Measurements from ENCODE around the gene DNAI2.

Gene DNAI2

GRCh38 chr17:74239172-74239571 lies 34.9 kb upstream of the DNAI2 start:
- peaks cover 24 to 27% of the 10 kb centered on the region in 2 donors for H3K36me3 Mint-ChIP-seq
- no peak for ATAC-seq (replicated peaks)
- no peaks in the 10 kb centered on the region for H3K9me3 Mint-ChIP-seq
- peak overlapping the region; percentile 38 for H3K27ac Mint-ChIP-seq
- no peak overlapping the region for H3K4me3 Mint-ChIP-seq
- no peak for DNase-seq
- H3K4me1 Mint-ChIP-seq, result peaks cover 8 to 11% of the 10 kb centered on the region in 2 donors
- no peaks in the 10 kb centered on the region for H3K27me3 Mint-ChIP-seq

- DNase-seq, result no peak
- peaks cover 0 to under 1% of the 10 kb centered on the region in 2 donors for H3K4me1 Mint-ChIP-seq
- no peak for ATAC-seq (replicated peaks)
- H3K9me3 Mint-ChIP-seq, result no peaks in the 10 kb centered on the region
- H3K36me3 Mint-ChIP-seq, result peaks cover 20 to 33% of the 10 kb centered on the region in 2 donors
- H3K27me3 Mint-ChIP-seq, result no peaks in the 10 kb centered on the region
- H3K4me3 Mint-ChIP-seq, result no peak overlapping the region
- no peak overlapping the region for H3K27ac Mint-ChIP-seq
These were observed 33.3 kb upstream of the DNAI2 start for GRCh38 chr17:74240618-74241205.

- H3K27ac Mint-ChIP-seq, result no peak overlapping the region
- H3K9me3 Mint-ChIP-seq, result no peaks in the 10 kb centered on the region
- no peaks in the 10 kb centered on the region for H3K27me3 Mint-ChIP-seq
- no peak overlapping the region for H3K4me3 Mint-ChIP-seq
- H3K4me1 Mint-ChIP-seq, result no peaks in the 10 kb centered on the region
- no peak for DNase-seq
- H3K36me3 Mint-ChIP-seq, result peaks cover 20 to 41% of the 10 kb centered on the region in 2 donors
- ATAC-seq (replicated peaks), result no peak
These were observed 32.6 kb upstream of the DNAI2 start for GRCh38 chr17:74241431-74241830.

GRCh38 chr17:74241847-74242246 lies 32.2 kb upstream of the DNAI2 start:
- H3K36me3 Mint-ChIP-seq, result peaks cover 22 to 45% of the 10 kb centered on the region in 2 donors
- H3K27ac Mint-ChIP-seq, result no peak overlapping the region
- no peaks in the 10 kb centered on the region for H3K27me3 Mint-ChIP-seq
- DNase-seq (no peak), ATAC-seq (replicated peaks) (no peak)
- H3K9me3 Mint-ChIP-seq, result no peaks in the 10 kb centered on the region
- no peak overlapping the region for H3K4me3 Mint-ChIP-seq
- H3K4me1 Mint-ChIP-seq, result no peaks in the 10 kb centered on the region

GRCh38 chr17:74243013-74243755 lies 30.9 kb upstream of the DNAI2 start:
- no peak for DNase-seq
- Mint-ChIP-seq H3K4me1 (no peaks in the 10 kb centered on the region), H3K27ac (no peak overlapping the region), H3K27me3 (no peaks in the 10 kb centered on the region), H3K4me3 (no peak overlapping the region), H3K36me3 (peaks cover 17 to 44% of the 10 kb centered on the region in 2 donors), H3K9me3 (no peaks in the 10 kb centered on the region)
- ATAC-seq (replicated peaks), result no peak

- Mint-ChIP-seq H3K4me3 (no peak overlapping the region), H3K27me3 (no peaks in the 10 kb centered on the region), H3K27ac (no peak overlapping the region), H3K36me3 (peaks cover 15 to 41% of the 10 kb centered on the region in 2 donors), H3K4me1 (no peaks in the 10 kb centered on the region), H3K9me3 (no peaks in the 10 kb centered on the region)
- ATAC-seq (replicated peaks) (no peak), DNase-seq (no peak)
These were observed 29.9 kb upstream of the DNAI2 start for GRCh38 chr17:74244128-74244527.

- Mint-ChIP-seq H3K27ac (no peak overlapping the region), H3K9me3 (no peaks in the 10 kb centered on the region), H3K4me3 (no peak overlapping the region), H3K27me3 (no peaks in the 10 kb centered on the region), H3K4me1 (no peaks in the 10 kb centered on the region), H3K36me3 (peaks cover 11 to 37% of the 10 kb centered on the region in 2 donors)
- DNase-seq (no peak), ATAC-seq (replicated peaks) (no peak)
These were observed 29.5 kb upstream of the DNAI2 start for GRCh38 chr17:74244548-74244947.

GRCh38 chr17:74245145-74245831 lies 28.7 kb upstream of the DNAI2 start:
- H3K27me3 Mint-ChIP-seq, result no peaks in the 10 kb centered on the region
- DNase-seq (no peak), ATAC-seq (replicated peaks) (no peak)
- no peak overlapping the region for H3K4me3 Mint-ChIP-seq
- H3K9me3 Mint-ChIP-seq, result no peaks in the 10 kb centered on the region
- peaks cover 6 to 33% of the 10 kb centered on the region in 2 donors for H3K36me3 Mint-ChIP-seq
- no peak overlapping the region for H3K27ac Mint-ChIP-seq
- no peaks in the 10 kb centered on the region for H3K4me1 Mint-ChIP-seq

- no peak for ATAC-seq (replicated peaks)
- peaks cover 6 to 33% of the 10 kb centered on the region in 2 donors for H3K36me3 Mint-ChIP-seq
- no peaks in the 10 kb centered on the region for H3K27me3 Mint-ChIP-seq
- H3K4me3 Mint-ChIP-seq, result no peak overlapping the region
- DNase-seq, result no peak
- no peaks in the 10 kb centered on the region for H3K9me3 Mint-ChIP-seq
- H3K27ac Mint-ChIP-seq, result no peak overlapping the region
- H3K4me1 Mint-ChIP-seq, result no peaks in the 10 kb centered on the region
These were observed 28.2 kb upstream of the DNAI2 start for GRCh38 chr17:74245871-74246270.

- no peaks in the 10 kb centered on the region for H3K4me1 Mint-ChIP-seq
- H3K4me3 Mint-ChIP-seq, result no peak overlapping the region
- DNase-seq, result no peak
- H3K27ac Mint-ChIP-seq, result no peak overlapping the region
- ATAC-seq (replicated peaks), result no peak
- peaks cover 13 to 37% of the 10 kb centered on the region in 2 donors for H3K36me3 Mint-ChIP-seq
- no peaks in the 10 kb centered on the region for H3K9me3 Mint-ChIP-seq
- no peaks in the 10 kb centered on the region for H3K27me3 Mint-ChIP-seq
These were observed 24.3 kb upstream of the DNAI2 start for GRCh38 chr17:74249590-74250270.

GRCh38 chr17:74250324-74250995 lies 23.6 kb upstream of the DNAI2 start:
- H3K27ac Mint-ChIP-seq, result no peak overlapping the region

GRCh38 chr17:74251051-74251450 lies 23.0 kb upstream of the DNAI2 start:
- Mint-ChIP-seq H3K4me3 (no peak overlapping the region), H3K27me3 (no peaks in the 10 kb centered on the region), H3K27ac (no peak overlapping the region), H3K9me3 (no peaks in the 10 kb centered on the region), H3K4me1 (no peaks in the 10 kb centered on the region), H3K36me3 (peaks cover 13 to 32% of the 10 kb centered on the region in 2 donors)
- ATAC-seq (replicated peaks) (no peak), DNase-seq (no peak)

More at GRCh38 chr17:74250324-74250995, 23.6 kb upstream of the DNAI2 start:
- Mint-ChIP-seq H3K4me3 (no peak overlapping the region), H3K4me1 (no peaks in the 10 kb centered on the region), H3K27me3 (no peaks in the 10 kb centered on the region), H3K9me3 (no peaks in the 10 kb centered on the region), H3K36me3 (peaks cover 13 to 36% of the 10 kb centered on the region in 2 donors)
- ATAC-seq (replicated peaks) (no peak), DNase-seq (no peak)

- no peak for ATAC-seq (replicated peaks)
- H3K27ac Mint-ChIP-seq, result no peak overlapping the region
- H3K36me3 Mint-ChIP-seq, result peaks cover 12 to 27% of the 10 kb centered on the region in 2 donors
- H3K27me3 Mint-ChIP-seq, result no peaks in the 10 kb centered on the region
- DNase-seq, result no peak
- no peak overlapping the region for H3K4me3 Mint-ChIP-seq
- no peaks in the 10 kb centered on the region for H3K9me3 Mint-ChIP-seq
- no peaks in the 10 kb centered on the region for H3K4me1 Mint-ChIP-seq
These were observed 22.5 kb upstream of the DNAI2 start for GRCh38 chr17:74251569-74251968.

GRCh38 chr17:74252211-74252610 lies 21.8 kb upstream of the DNAI2 start:
- no peaks in the 10 kb centered on the region for H3K4me1 Mint-ChIP-seq
- no peaks in the 10 kb centered on the region for H3K9me3 Mint-ChIP-seq
- H3K27me3 Mint-ChIP-seq, result no peaks in the 10 kb centered on the region
- no peak for DNase-seq
- H3K36me3 Mint-ChIP-seq, result peaks cover 10 to 22% of the 10 kb centered on the region in 2 donors
- H3K4me3 Mint-ChIP-seq, result no peak overlapping the region
- H3K27ac Mint-ChIP-seq, result no peak overlapping the region
- no peak for ATAC-seq (replicated peaks)
